ENCODE data around the gene MLLT6.
"Not testable (repeated sequence)": the region's sequence is repeated elsewhere in the genome, so short reads cannot be mapped to it uniquely, and the experiment has no call there.

The MLLT6 gene

DNA sequence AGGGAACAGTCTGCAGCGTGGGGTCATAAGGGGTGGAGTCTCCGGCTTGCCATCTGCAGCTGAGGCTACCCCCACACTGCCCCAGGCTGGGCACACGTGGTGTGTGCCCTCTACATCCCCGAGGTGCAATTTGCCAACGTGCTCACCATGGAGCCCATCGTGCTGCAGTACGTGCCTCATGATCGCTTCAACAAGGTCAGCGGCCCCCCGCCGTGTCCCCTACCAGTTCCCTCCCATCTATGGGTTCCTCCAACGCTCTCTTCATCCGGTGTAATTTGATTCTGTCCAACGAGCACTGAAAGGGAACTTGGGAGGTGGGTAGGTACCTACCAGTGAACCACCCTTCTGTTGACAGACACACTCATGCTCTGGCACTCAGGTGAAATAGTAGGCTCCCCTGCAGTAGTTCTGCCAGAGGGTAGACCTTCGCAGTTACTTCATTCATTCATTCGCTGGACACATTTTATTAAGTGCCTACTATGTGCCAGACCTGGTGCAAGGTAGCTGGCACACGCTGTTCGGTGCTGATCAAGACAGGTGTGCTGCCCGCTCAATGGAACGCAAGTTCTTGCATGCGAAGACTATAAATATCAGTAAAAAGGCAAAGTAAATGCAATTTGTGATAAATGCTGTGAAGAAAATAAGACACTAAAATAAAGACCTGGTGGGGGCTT lies 2.7 kb downstream of the MLLT6 start:
- no peak for DNase-seq (ENCODE audit: low read depth in 2 of 2)

DNA sequence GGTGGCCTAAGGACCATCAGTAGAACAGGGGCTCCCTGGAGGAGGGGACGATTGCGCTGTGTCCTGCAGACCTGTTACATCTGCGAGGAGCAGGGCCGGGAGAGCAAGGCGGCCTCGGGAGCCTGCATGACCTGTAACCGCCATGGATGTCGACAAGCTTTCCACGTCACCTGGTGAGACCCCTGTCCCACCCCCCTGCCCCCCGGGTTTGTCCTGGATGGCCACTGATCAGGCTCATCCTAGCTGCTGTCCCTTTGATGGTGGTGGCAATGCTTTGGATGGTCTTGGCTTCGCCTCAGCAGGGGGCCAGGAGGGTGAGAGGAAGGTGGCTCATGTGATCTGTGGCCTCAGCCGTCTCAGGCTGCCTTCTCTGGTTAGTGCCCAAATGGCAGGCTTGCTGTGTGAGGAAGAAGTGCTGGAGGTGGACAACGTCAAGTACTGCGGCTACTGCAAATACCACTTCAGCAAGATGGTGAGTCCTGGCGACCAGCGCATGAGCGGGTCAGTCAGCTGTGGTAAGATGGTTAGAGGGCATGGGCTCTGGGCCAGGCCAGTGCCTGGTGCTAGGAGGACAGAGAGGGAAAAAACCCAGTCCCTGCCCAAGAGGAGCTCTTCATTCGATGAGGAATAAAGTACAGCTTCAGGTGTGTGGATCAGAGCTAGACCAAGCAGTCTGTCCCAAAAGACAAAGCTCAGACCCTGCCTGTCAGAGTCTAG lies 4.2 kb downstream of the MLLT6 start:
- DNase-seq (ENCODE audit: low read depth in 2 of 2): no peak

GRCh38 chr17:38709864-38710603 lies 5.0 kb downstream of the MLLT6 start:
- DNase-seq (ENCODE audit: low read depth in 2 of 2): no peak

GRCh38 chr17:38710604-38710962 lies 5.5 kb downstream of the MLLT6 start:
- no peak for DNase-seq (ENCODE audit: low read depth in 2 of 2)

- no peak for DNase-seq (ENCODE audit: low read depth in 2 of 2)
Measured at GRCh38 chr17:38710985-38711384, 5.9 kb downstream of the MLLT6 start.

- no peak for DNase-seq (ENCODE audit: low read depth in 2 of 2)
Measured at GRCh38 chr17:38711792-38712571, 6.9 kb downstream of the MLLT6 start.

DNA sequence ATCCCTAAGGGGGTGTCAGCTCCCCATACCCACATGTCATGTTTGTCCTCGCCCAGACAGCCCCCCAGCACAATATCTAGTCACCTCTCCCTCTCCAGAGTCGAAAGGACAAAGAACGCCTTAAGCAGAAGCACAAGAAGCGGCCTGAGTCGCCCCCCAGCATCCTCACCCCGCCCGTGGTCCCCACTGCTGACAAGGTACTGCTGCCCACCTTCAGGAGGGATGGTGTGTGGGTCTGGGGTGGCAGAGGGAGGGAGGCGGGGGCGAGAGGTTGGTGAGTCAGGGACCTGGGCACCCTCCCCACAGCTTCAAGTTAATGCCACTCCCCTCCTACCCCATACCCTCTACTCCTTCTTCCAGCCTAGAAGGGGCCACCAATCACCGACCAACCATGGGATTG lies 7.5 kb downstream of the MLLT6 start:
- no peak for DNase-seq (ENCODE audit: low read depth in 2 of 2)

DNA sequence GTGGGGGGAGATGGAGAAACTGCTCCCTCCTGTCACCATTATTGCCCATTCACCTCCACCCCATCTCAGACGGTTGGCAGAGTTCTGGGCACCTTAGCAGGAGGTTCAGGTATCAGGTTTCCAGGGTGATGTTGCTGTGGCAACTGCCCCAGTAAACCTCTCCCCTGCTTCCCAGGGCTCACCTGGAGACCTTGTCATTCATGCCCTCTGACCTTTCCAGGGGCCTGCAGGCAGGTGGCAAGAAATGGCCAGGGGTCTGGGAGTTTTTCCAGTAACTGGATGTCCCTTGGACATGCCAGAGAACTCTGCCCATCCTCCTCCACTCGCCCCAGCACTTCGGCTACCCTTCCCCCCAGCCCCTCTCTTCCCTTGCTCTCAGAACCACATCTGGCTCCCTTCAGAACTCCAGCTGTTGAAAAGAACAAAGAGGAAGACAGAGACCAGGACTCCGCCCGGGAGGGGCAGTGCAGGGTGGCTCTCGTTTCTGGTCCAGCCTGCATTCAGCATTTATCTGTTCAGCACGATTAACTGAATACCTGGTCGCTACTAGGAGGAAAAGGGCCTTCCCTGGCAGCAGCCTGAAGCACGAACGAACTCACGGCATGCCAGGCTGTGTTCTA lies 8.5 kb downstream of the MLLT6 start:
- DNase-seq (ENCODE audit: low read depth in 2 of 2): no peak

GRCh38 chr17:38715216-38715943 lies 10.3 kb downstream of the MLLT6 start:
- no peak for DNase-seq (ENCODE audit: low read depth in 2 of 2)

DNA sequence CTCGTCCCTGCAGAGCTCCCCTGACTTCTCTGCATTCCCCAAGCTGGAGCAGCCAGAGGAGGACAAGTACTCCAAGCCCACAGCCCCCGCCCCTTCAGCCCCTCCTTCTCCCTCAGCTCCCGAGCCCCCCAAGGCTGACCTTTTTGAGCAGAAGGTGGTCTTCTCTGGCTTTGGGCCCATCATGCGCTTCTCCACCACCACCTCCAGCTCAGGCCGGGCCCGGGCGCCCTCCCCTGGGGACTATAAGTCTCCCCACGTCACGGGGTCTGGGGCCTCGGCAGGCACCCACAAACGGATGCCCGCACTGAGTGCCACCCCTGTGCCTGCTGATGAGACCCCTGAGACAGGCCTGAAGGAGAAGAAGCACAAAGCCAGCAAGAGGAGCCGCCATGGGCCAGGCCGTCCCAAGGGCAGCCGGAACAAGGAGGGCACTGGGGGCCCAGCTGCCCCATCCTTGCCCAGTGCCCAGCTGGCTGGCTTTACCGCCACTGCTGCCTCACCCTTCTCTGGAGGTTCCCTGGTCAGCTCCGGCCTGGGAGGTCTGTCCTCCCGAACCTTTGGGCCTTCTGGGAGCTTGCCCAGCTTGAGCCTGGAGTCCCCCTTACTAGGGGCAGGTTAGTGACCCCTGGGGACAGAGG lies 11.4 kb downstream of the MLLT6 start:
- no peak for DNase-seq (ENCODE audit: low read depth in 2 of 2)

- DNase-seq (ENCODE audit: low read depth in 2 of 2): no peak
Measured at GRCh38 chr17:38717139-38717745, 12.2 kb downstream of the MLLT6 start.

GRCh38 chr17:38719289-38719942 lies 14.3 kb downstream of the MLLT6 start:
- DNase-seq (ENCODE audit: low read depth in 2 of 2): no peak

DNA sequence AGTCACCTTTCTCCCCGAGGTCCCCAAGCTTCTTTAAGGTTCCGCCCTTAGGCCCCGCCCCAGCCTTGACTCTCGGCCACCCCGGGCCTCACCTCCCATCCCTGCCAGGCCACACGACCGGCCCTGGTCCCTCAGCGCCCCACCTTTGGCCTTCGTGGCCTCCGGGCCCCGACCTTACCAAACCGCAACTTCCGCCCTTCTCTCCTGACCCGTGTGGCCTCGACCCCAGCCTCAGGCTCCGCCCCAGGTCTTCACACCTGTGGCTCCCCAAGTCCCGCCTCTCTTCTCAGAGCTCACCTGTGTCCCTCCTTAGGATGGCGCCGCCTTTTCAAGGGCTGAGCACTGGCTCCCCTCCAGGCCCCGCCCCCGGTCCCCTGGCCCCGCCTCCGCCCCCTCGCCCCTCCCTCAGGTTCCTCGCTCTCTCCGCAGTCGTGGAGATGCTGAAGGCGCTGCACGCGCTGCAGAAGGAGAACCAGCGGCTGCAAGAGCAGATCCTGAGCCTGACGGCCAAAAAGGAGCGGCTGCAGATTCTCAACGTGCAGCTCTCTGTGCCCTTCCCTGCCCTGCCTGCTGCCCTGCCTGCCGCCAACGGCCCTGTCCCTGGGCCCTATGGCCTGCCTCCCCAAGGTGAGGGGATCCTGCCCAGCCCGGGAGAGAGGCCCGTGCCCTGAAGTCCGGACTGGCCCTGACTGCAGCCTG lies 15.0 kb downstream of the MLLT6 start:
- DNase-seq (ENCODE audit: low read depth in 2 of 2): no peak

- no peak for DNase-seq (ENCODE audit: low read depth in 2 of 2)
Measured at GRCh38 chr17:38720941-38721340, 15.9 kb downstream of the MLLT6 start.

- DNase-seq (ENCODE audit: low read depth in 2 of 2): no peak
Measured at GRCh38 chr17:38721802-38722201, 16.7 kb downstream of the MLLT6 start.

DNA sequence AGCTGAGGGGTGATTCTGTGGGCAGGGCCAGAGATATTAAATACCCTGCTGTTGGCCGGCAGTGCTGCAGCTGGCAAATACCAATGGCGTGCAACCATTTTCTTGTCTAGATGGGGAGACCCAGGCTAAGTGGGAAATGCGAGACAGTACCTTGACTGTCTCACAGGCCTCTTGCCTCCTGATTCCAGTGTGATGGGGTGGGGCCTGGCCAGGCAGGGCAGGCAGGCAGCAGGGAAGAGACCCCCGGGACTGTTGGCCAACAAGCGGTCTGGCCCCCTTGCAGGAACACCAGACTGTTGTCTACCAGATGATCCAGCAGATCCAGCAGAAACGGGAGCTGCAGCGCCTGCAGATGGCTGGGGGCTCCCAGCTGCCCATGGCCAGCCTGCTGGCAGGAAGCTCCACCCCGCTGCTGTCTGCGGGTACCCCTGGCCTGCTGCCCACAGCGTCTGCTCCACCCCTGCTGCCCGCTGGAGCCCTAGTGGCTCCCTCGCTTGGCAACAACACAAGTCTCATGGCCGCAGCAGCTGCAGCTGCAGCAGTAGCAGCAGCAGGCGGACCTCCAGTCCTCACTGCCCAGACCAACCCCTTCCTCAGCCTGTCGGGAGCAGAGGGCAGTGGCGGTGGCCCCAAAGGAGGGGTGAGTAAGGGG lies 19.4 kb downstream of the MLLT6 start:
- no peak for DNase-seq (ENCODE audit: low read depth in 2 of 2)

DNA sequence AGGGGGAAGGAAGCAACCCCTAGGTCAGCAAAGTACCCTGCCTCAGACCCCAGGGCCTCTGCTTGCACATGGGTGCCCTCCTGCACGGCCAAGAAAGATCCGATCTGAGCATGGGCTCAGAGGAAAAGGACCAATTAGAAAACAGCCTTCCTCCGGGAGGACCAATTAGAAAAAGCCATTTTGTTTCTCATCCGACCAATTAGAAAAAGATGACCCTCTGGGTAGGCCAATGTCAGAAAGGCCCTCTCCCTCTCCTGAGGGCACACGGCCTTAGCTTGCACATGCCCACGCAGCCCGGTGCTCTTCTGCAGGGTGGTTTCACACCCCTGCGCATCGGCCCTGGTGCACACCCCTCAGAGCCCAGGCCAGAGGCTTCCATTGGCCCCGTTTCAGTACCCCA lies 20.0 kb downstream of the MLLT6 start:
- DNase-seq (ENCODE audit: low read depth in 2 of 2): no peak

DNA sequence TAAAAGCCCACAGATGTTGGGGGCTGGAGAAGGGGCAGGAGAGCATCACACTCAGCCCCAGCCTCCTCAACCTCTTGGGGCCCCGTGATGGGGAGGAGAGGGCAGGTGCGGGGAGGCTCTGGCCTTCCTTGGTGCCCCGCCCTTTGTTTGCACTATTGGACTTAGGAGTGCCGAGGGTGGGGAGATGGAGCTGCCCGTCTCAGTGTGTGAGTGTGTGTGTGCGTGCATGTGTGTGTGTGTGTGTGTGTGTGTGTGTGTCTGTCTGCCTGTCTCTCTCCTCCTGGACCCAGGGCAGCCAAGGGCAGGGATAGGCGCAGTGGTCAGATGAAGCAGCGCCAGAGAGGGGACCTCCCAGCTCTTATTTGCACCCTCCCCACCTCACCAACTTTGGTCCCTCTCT lies 21.1 kb downstream of the MLLT6 start:
- not testable (repeated sequence) for DNase-seq (ENCODE audit: low read depth in 2 of 2)

All from stimulated activated CD8-positive, alpha-beta memory T cell treated with anti-CD3 and anti-CD28 coated beads, Interleukin-2, amount 100 ng/mL, for 1 hour (primary cell).